ENCODE results near the gene NFU1.

The NFU1 gene

DNA sequence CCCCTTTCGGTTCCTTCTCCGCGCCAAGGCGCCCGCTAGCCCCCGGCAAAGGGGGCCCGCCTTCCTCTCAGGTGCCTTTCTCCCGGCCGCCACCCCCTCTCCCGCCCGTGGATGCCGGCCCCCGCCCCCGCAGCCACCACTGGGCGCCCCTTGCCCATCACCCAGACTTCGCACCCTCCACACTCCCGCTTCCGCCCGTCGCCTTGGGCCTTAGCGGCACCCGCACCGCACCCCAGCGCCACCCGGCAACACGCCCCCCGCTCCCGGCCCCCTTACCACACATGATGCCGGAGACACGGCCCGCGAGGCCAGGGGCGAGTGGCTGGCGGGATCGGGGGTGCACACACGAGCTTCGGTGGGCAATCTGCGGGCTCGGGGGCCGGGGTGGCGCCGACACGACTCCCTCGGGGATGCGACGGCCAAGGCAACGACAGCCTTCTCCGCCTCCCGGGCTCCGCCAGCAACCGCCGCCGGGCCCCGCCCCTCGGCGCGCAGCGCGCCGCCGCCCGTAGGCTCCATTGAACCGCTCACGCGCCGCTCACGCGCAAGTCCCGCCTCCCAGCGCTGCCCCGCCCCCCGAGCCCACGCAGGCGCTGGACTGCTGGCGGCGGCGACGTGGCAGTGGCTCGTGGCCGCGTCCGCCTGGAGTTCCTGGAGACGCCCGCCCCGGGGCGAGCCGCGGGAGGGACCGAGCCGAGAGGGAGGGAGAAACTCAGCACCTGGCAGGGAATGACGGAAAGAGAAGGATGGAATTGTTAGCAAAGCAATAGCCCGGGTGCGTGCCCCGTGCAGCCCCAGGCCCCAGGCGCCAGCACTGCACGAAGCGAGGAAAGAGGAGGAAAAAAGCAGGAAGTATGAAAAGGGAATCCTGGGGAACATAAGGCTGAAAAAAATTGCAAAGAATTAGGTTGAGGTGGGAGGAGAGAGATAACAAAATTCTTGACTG is 50.2 kb downstream of the NFU1 start, which contains the start of gene GFPT1:
TSS of gene GFPT1 (minus strand) at position 439 of the 946 bp plus-strand sequence. CDS start at position 283, 156 bp downstream.
- Histone ChIP-seq H3K9me3 (ENCODE audit: control insufficient read depth, low read length) (no peaks in the 10 kb centered on the region), H3K4me3 (ENCODE audit: low read length) (peak within 1 kb of the TSS; percentile 97), H3K4me1 (ENCODE audit: control insufficient read depth, insufficient read depth, low read length) (peaks cover 51% of the 10 kb centered on the region), H3K36me3 (ENCODE audit: control insufficient read depth, insufficient read depth, low read length, severe bottlenecking) (no peaks in the 10 kb centered on the region), H3K9ac (ENCODE audit: low read length) (peak within 1 kb of the TSS; percentile 95), H3K27me3 (replicated peaks; ENCODE audit: control insufficient read depth, insufficient read depth, low read length) (no peaks in the 10 kb centered on the region)
- DNase-seq (ENCODE audit: low read depth) = peak; percentile 98

DNA sequence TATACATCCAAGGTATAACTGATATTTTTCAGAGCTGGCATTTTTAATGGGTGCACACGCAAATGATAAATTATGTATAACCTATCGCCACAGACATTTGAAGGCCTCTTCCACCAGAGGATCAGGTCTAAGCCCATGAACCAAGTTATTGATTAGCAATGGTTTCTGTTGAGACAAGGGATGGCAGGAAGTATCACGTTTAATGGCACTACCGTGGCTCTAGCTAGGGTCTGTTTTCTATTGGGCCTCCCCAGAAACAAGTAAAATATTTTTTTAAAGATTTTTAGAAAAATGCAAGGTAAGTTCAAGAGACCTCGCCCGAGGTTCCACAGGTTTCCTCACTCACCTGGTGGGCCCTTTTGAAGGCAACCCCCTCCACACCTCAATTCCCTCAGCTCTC is 50.9 kb downstream of the NFU1 start:
- H3K4me3 ChIP-seq (ENCODE audit: low read length) = peak overlapping the region; percentile 97
- no peaks in the 10 kb centered on the region for H3K27me3 ChIP-seq (replicated peaks; ENCODE audit: control insufficient read depth, insufficient read depth, low read length)
- no peaks in the 10 kb centered on the region for H3K36me3 ChIP-seq (ENCODE audit: control insufficient read depth, insufficient read depth, low read length, severe bottlenecking)
- H3K9me3 ChIP-seq (ENCODE audit: control insufficient read depth, low read length) = no peaks in the 10 kb centered on the region
- peak overlapping the region; percentile 95 for H3K9ac ChIP-seq (ENCODE audit: low read length)
- peak; percentile 19 for DNase-seq (ENCODE audit: low read depth)
- H3K4me1 ChIP-seq (ENCODE audit: control insufficient read depth, insufficient read depth, low read length) = peaks cover 57% of the 10 kb centered on the region

GRCh38 chr2:69385443-69386151 is 51.6 kb downstream of the NFU1 start:
- H3K36me3 ChIP-seq (ENCODE audit: control insufficient read depth, insufficient read depth, low read length, severe bottlenecking) = no peaks in the 10 kb centered on the region
- H3K27me3 ChIP-seq (replicated peaks; ENCODE audit: control insufficient read depth, insufficient read depth, low read length) = no peaks in the 10 kb centered on the region
- peak overlapping the region; percentile 95 for H3K9ac ChIP-seq (ENCODE audit: low read length)
- peak; percentile 69 for DNase-seq (ENCODE audit: low read depth)
- H3K4me1 ChIP-seq (ENCODE audit: control insufficient read depth, insufficient read depth, low read length) = peaks cover 55% of the 10 kb centered on the region
- peak overlapping the region; percentile 97 for H3K4me3 ChIP-seq (ENCODE audit: low read length)
- no peaks in the 10 kb centered on the region for H3K9me3 ChIP-seq (ENCODE audit: control insufficient read depth, low read length)

DNA sequence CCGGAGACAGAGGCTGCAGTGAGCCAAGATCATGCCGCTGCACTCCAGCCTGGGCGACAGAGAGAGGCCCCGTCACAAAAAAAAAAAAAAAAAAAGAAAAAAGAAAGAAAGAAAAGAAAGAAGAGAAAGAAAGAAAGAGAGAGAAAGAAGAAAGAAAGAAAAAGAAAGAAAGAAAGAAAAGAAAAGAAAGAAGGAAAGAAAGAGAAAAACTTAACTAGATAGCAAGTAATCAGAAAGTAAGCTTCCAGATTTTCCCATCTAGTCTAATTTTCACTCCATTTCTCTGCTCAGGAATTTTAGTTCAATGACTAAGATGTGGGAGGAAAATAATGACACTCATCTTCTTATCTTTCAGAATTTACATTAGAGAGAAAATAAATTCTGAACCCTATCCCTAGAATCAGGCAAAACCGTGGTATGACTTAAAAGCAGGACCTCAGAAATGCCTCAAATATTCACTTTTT is 52.6 kb downstream of the NFU1 start:
- H3K4me1 ChIP-seq (ENCODE audit: control insufficient read depth, insufficient read depth, low read length) = peaks cover 52% of the 10 kb centered on the region
- peak overlapping the region; percentile 95 for H3K9ac ChIP-seq (ENCODE audit: low read length)
- H3K9me3 ChIP-seq (ENCODE audit: control insufficient read depth, low read length) = no peaks in the 10 kb centered on the region
- H3K4me3 ChIP-seq (ENCODE audit: low read length) = peak overlapping the region; percentile 97
- no peaks in the 10 kb centered on the region for H3K36me3 ChIP-seq (ENCODE audit: control insufficient read depth, insufficient read depth, low read length, severe bottlenecking)
- no peaks in the 10 kb centered on the region for H3K27me3 ChIP-seq (replicated peaks; ENCODE audit: control insufficient read depth, insufficient read depth, low read length)
- peak; percentile 31 for DNase-seq (ENCODE audit: low read depth)

GRCh38 chr2:69383176-69383812 is 53.9 kb downstream of the NFU1 start:
- H3K4me1 ChIP-seq (ENCODE audit: control insufficient read depth, insufficient read depth, low read length) = peaks cover 52% of the 10 kb centered on the region
- H3K9me3 ChIP-seq (ENCODE audit: control insufficient read depth, low read length) = no peaks in the 10 kb centered on the region
- H3K9ac ChIP-seq (ENCODE audit: low read length) = peak overlapping the region; percentile 76
- H3K36me3 ChIP-seq (ENCODE audit: control insufficient read depth, insufficient read depth, low read length, severe bottlenecking) = peaks cover 5% of the 10 kb centered on the region
- H3K4me3 ChIP-seq (ENCODE audit: low read length) = peak overlapping the region; percentile 97
- no peaks in the 10 kb centered on the region for H3K27me3 ChIP-seq (replicated peaks; ENCODE audit: control insufficient read depth, insufficient read depth, low read length)
- no peak for DNase-seq (ENCODE audit: low read depth)

DNA sequence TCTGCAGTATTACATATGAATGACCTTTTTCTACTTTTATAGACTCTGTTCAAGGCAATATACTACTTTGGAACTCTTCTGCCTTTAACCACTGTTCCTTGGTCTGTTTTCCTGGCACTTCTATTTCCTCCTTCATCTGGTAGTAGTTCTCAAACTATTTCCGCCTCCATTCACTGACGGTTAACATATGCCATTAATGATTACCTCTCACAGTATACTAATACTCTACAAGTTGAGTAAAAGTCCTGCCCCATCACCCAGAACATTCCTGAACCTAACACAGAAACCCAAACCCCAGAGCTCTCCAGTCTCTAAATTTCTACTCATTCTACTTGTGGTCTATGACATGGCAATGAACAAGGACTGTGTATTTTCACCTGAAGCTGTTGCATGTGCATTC is 54.7 kb downstream of the NFU1 start:
- Histone ChIP-seq H3K9me3 (ENCODE audit: control insufficient read depth, low read length) (no peaks in the 10 kb centered on the region), H3K9ac (ENCODE audit: low read length) (peak overlapping the region; percentile 76), H3K36me3 (ENCODE audit: control insufficient read depth, insufficient read depth, low read length, severe bottlenecking) (peaks cover 7% of the 10 kb centered on the region), H3K4me3 (ENCODE audit: low read length) (peak overlapping the region; percentile 97), H3K27me3 (replicated peaks; ENCODE audit: control insufficient read depth, insufficient read depth, low read length) (no peaks in the 10 kb centered on the region), H3K4me1 (ENCODE audit: control insufficient read depth, insufficient read depth, low read length) (peaks cover 47% of the 10 kb centered on the region)
- DNase-seq (ENCODE audit: low read depth) = peak; percentile 0

DNA sequence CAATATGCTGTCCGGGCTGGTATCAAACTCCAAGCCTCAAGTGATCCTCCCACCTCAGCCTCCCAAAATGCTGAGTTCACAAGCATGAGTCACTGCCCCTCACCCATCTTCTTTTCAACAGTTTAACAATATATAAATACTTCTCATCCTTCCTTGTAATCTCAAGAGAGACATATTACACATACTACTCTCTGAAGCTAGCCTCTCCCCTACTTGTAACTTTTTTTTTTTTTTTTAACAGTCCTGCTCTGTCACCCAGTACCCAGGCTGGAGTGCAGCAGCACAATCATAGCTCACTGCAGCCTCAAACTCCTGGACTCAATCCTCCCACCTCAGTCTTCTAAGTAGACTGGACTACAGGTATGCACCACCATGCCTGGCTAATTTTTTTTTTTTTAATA is 55.9 kb downstream of the NFU1 start:
- Histone ChIP-seq H3K4me1 (ENCODE audit: control insufficient read depth, insufficient read depth, low read length) (peaks cover 48% of the 10 kb centered on the region), H3K9me3 (ENCODE audit: control insufficient read depth, low read length) (no peaks in the 10 kb centered on the region), H3K4me3 (ENCODE audit: low read length) (peak overlapping the region; percentile 97), H3K36me3 (ENCODE audit: control insufficient read depth, insufficient read depth, low read length, severe bottlenecking) (peaks cover 12% of the 10 kb centered on the region), H3K27me3 (replicated peaks; ENCODE audit: control insufficient read depth, insufficient read depth, low read length) (no peaks in the 10 kb centered on the region), H3K9ac (ENCODE audit: low read length) (peak overlapping the region; percentile 76)
- DNase-seq (ENCODE audit: low read depth) = peak; percentile 32

DNA sequence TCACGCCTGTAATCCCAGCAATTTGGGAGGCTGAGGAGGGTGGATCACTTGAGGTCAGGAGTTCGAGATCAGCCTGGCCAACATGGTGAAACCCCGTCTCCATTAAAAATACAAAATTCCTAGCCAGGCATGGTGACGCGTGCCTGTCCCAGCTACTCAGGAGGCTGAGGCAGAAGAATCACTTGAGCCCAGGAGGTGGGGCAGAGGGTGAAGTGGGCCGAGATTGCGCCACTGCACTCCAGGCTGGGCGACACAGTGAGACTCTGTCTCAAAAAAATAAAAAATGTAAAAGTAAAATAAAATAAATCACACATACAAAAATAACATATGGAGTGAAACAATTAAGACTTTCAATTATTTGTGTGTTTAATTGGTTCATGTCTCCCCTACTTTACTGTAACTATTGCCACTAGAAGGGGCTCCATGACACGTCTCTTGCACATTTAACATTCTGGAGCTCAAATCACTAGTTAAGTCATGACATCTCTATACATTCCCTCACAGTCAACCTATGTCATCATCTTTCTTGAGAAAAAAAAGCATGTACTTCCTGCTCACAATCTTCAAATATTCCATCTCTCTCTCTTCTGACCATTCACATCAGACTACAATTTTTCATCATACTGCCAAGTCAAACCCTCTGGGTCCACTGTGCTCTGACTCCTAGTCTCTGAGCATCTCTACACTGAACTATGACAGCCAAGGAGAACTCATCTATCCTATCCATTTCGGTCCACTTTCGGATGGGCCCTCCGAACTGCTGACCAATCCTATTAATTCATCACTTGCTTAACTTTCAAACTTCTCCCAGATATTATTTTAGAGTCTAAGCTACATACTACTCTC is 56.9 kb downstream of the NFU1 start:
- H3K4me1 ChIP-seq (ENCODE audit: control insufficient read depth, insufficient read depth, low read length) = peaks cover 56% of the 10 kb centered on the region
- H3K9ac ChIP-seq (ENCODE audit: low read length) = peak overlapping the region; percentile 42
- peak overlapping the region; percentile 47 for H3K4me3 ChIP-seq (ENCODE audit: low read length)
- no peaks in the 10 kb centered on the region for H3K9me3 ChIP-seq (ENCODE audit: control insufficient read depth, low read length)
- peaks cover 16% of the 10 kb centered on the region for H3K36me3 ChIP-seq (ENCODE audit: control insufficient read depth, insufficient read depth, low read length, severe bottlenecking)
- peak; percentile 23 for DNase-seq (ENCODE audit: low read depth)
- no peaks in the 10 kb centered on the region for H3K27me3 ChIP-seq (replicated peaks; ENCODE audit: control insufficient read depth, insufficient read depth, low read length)

DNA sequence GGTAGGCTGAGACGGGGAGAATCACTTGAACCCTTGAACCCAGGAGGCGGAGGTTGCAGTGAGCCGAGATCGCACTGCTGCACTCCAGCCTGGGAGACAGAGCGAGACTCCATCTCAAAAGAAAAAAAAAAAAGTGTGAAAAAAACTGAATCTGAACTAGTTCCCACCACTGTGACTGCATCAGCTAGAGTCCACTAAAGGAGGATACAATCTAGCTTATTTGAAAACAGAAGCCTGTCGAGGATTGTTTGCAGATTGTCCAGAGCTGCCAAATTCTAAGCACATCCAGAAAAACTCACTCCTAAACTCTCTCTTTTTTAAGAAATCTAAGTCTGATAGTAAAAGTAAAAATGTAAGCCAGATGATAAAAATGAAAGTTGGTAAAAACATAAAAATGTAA is 60.8 kb downstream of the NFU1 start:
- Histone ChIP-seq H3K4me1 (ENCODE audit: control insufficient read depth, insufficient read depth, low read length) (peaks cover 34% of the 10 kb centered on the region), H3K9ac (ENCODE audit: low read length) (no peak overlapping the region), H3K36me3 (ENCODE audit: control insufficient read depth, insufficient read depth, low read length, severe bottlenecking) (peaks cover 36% of the 10 kb centered on the region), H3K27me3 (replicated peaks; ENCODE audit: control insufficient read depth, insufficient read depth, low read length) (no peaks in the 10 kb centered on the region), H3K4me3 (ENCODE audit: low read length) (no peak overlapping the region), H3K9me3 (ENCODE audit: control insufficient read depth, low read length) (no peaks in the 10 kb centered on the region)
- DNase-seq (ENCODE audit: low read depth) = no peak

GRCh38 chr2:69375494-69376353 is 61.5 kb downstream of the NFU1 start:
- Histone ChIP-seq H3K4me1 (ENCODE audit: control insufficient read depth, insufficient read depth, low read length) (peaks cover 29% of the 10 kb centered on the region), H3K4me3 (ENCODE audit: low read length) (no peak overlapping the region), H3K27me3 (replicated peaks; ENCODE audit: control insufficient read depth, insufficient read depth, low read length) (no peaks in the 10 kb centered on the region), H3K9me3 (ENCODE audit: control insufficient read depth, low read length) (no peaks in the 10 kb centered on the region), H3K36me3 (ENCODE audit: control insufficient read depth, insufficient read depth, low read length, severe bottlenecking) (peaks cover 43% of the 10 kb centered on the region), H3K9ac (ENCODE audit: low read length) (peak overlapping the region; percentile 40)
- DNase-seq (ENCODE audit: low read depth) = peak; percentile 56

Measured in adipocyte (in vitro differentiated cells).